Measurements from ENCODE around the gene FBXO40. TPM values are rescaled to one million over a fixed set of nuclear protein-coding genes. Genes with fewer than 3 reads are reported as not detected.

Gene FBXO40
- total RNA-seq, 2 experiments from 2014 or later = not detected

GRCh38 chr3:121627622-121628021 lies 34.4 kb downstream of the FBXO40 start:
- H3K4me1 Mint-ChIP-seq (ENCODE audit: low read depth) = no peaks in the 10 kb centered on the region
- DNase-seq (no peak), ATAC-seq (ENCODE audit: poor library complexity) (no peak)
- ChIA-PET POLR2A (no interaction called here), CTCF (no interaction called here)
- intact Hi-C loops (cut with DNase I, micrococcal nuclease) = no loop called here
- H3K9me3 Mint-ChIP-seq = no peaks in the 10 kb centered on the region
- no peak for TF ChIP-seq CTCF (IDR thresholded peaks at IDR 0.05)
- Histone ChIP-seq H3K27me3 (ENCODE audit: control insufficient read depth in 1 of 2, insufficient read depth in 2 of 2, low read length in 2 of 2) (no peaks in the 10 kb centered on the region), H3K27ac (ENCODE audit: low read depth in 1 of 2, low read length in 2 of 2) (no peak overlapping the region), H3K9me3 (ENCODE audit: control insufficient read depth in 1 of 2, insufficient read depth in 1 of 2, low read length in 2 of 2) (no peaks in the 10 kb centered on the region), H3K36me3 (ENCODE audit: insufficient read depth, low read length) (peaks cover 25% of the 10 kb centered on the region), H3K4me1 (ENCODE audit: insufficient read depth, low read length) (no peaks in the 10 kb centered on the region), H3K4me3 (ENCODE audit: low read length) (no peak overlapping the region)
- H3K27ac Mint-ChIP-seq = peak overlapping the region; percentile 27
- no peaks in the 10 kb centered on the region for H3K27me3 Mint-ChIP-seq
- H3K36me3 Mint-ChIP-seq (ENCODE audit: low read depth) = peaks cover 41% of the 10 kb centered on the region
- no peak overlapping the region for H3K4me3 Mint-ChIP-seq

GRCh38 chr3:121629601-121630000 lies 36.4 kb downstream of the FBXO40 start:
- Mint-ChIP-seq H3K9me3 (no peaks in the 10 kb centered on the region), H3K36me3 (ENCODE audit: low read depth) (peaks cover 61% of the 10 kb centered on the region), H3K4me1 (ENCODE audit: low read depth) (no peaks in the 10 kb centered on the region), H3K27ac (no peak overlapping the region), H3K4me3 (no peak overlapping the region), H3K27me3 (no peaks in the 10 kb centered on the region)
- CTCF ChIA-PET = interaction anchor here (0.6 kb wide), 1 partner anchor 742 kb away, joined by 4 read pairs; no protein-coding TSS in a partner anchor
- no peak for TF ChIP-seq CTCF (IDR thresholded peaks at IDR 0.05)
- H3K36me3 ChIP-seq (ENCODE audit: insufficient read depth, low read length) = peaks cover 44% of the 10 kb centered on the region
- no peak overlapping the region for H3K4me3 ChIP-seq (ENCODE audit: low read length)
- no peaks in the 10 kb centered on the region for H3K4me1 ChIP-seq (ENCODE audit: insufficient read depth, low read length)
- no peak for ATAC-seq (ENCODE audit: poor library complexity)
- H3K9me3 ChIP-seq (ENCODE audit: control insufficient read depth in 1 of 2, insufficient read depth in 1 of 2, low read length in 2 of 2) = no peaks in the 10 kb centered on the region
- no peak overlapping the region for H3K27ac ChIP-seq (ENCODE audit: low read depth in 1 of 2, low read length in 2 of 2)
- no peak for DNase-seq
- POLR2A ChIA-PET = no interaction called here
- H3K27me3 ChIP-seq (ENCODE audit: control insufficient read depth in 1 of 2, insufficient read depth in 2 of 2, low read length in 2 of 2) = no peaks in the 10 kb centered on the region
- intact Hi-C loops (cut with DNase I, micrococcal nuclease) = no loop called here

- ChIA-PET CTCF (no interaction called here), POLR2A (no interaction called here)
- H3K27ac Mint-ChIP-seq = peak overlapping the region; percentile 64
- no peaks in the 10 kb centered on the region for H3K27me3 Mint-ChIP-seq
- H3K4me3 Mint-ChIP-seq = no peak overlapping the region
- no peaks in the 10 kb centered on the region for H3K9me3 ChIP-seq (ENCODE audit: control insufficient read depth in 1 of 2, insufficient read depth in 1 of 2, low read length in 2 of 2)
- peaks cover 69% of the 10 kb centered on the region for H3K36me3 Mint-ChIP-seq (ENCODE audit: low read depth)
- no peaks in the 10 kb centered on the region for H3K4me1 ChIP-seq (ENCODE audit: insufficient read depth, low read length)
- no peaks in the 10 kb centered on the region for H3K9me3 Mint-ChIP-seq
- no peaks in the 10 kb centered on the region for H3K4me1 Mint-ChIP-seq (ENCODE audit: low read depth)
- ATAC-seq (ENCODE audit: poor library complexity) (no peak), DNase-seq (no peak)
- peaks cover 52% of the 10 kb centered on the region for H3K36me3 ChIP-seq (ENCODE audit: insufficient read depth, low read length)
- H3K27ac ChIP-seq (ENCODE audit: low read depth in 1 of 2, low read length in 2 of 2) = no peak overlapping the region
- intact Hi-C loops (cut with DNase I, micrococcal nuclease) = no loop called here
- no peaks in the 10 kb centered on the region for H3K27me3 ChIP-seq (ENCODE audit: control insufficient read depth in 1 of 2, insufficient read depth in 2 of 2, low read length in 2 of 2)
- no peak overlapping the region for H3K4me3 ChIP-seq (ENCODE audit: low read length)
- no peak for TF ChIP-seq CTCF (IDR thresholded peaks at IDR 0.05)
Measured at GRCh38 chr3:121630355-121630754, 37.2 kb downstream of the FBXO40 start.
